HFFc6 (cell line): Measurements from ENCODE around the gene TMEM107. TPM values are rescaled to one million over a fixed set of nuclear protein-coding genes. Genes with fewer than 3 reads are reported as not detected.
"Not testable (repeated sequence)": the region's sequence is repeated elsewhere in the genome, so short reads cannot be mapped to it uniquely, and the experiment has no call there.

Experiments used
- DNase-seq: peaks from one replicate; pipeline ENCODE4 v3.0.0-alpha.2; 2018
- H3K27ac Mint-ChIP-seq: 2 replicates; pipeline ENCODE4 v1.8.0; 2020; ENCODE audit warnings: mild to moderate bottlenecking, mixed read lengths
- H3K27me3 Mint-ChIP-seq: 2 replicates; pipeline ENCODE4 v1.8.0; 2021; ENCODE audit warnings: mild to moderate bottlenecking, moderate library complexity, mixed read lengths; ENCODE audit not compliant: insufficient read depth
- H3K36me3 Mint-ChIP-seq: 2 replicates; pipeline ENCODE4 v1.8.0; 2021; ENCODE audit warnings: low read depth, mixed read lengths
- H3K4me1 Mint-ChIP-seq: 2 replicates; pipeline ENCODE4 v1.8.0; 2020; ENCODE audit warnings: low read depth, mixed read lengths
- H3K4me3 Mint-ChIP-seq: 2 replicates; pipeline ENCODE4 v1.8.0; 2020; ENCODE audit warnings: mild to moderate bottlenecking, moderate library complexity, mixed read lengths
- H3K9me3 Mint-ChIP-seq: 2 replicates; pipeline ENCODE4 v1.8.0; 2020; ENCODE audit warnings: mild to moderate bottlenecking, mixed read lengths
- total RNA-seq, 6 experiments: library from RNA; stranded (reverse); fragmentation: NEBNext Ultra II Directional; extraction: Animal tissue kit (Norgen Biotek cat#: 25700); gene quantifications; 2 replicates in 1 of 6; 3 replicates in 5 of 6; pipeline ENCODE4 v1.2.3, GENCODE V29; 2021
- TF ChIP-seq, protein P1 (sequence below): fragments of 200-600 bp; sonication (generic); IDR thresholded peaks from 2 replicates; pipeline ENCODE4 v1.5.0; 2021; ENCODE audit warnings: antibody characterized with exemption, mild to moderate bottlenecking

TMEM107 gene
- total RNA-seq, 6 experiments from 2014 or later = 13.8 to 18.8 (median 17.5) TPM

DNA sequence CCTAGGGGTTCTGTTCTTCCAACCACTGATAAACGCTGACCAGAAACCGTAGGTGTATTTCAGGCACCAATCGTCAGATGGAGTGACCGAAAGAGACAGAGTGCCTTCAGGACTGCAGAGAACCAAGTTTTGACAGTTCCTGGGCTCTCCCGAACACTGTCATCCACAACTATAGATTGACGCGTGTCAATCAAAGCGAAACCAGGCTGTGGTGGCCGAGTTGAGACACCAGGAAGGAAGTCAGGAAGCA lies 46.1 kb upstream of the TMEM107 start:
- H3K36me3 Mint-ChIP-seq = peaks cover 4% of the 10 kb centered on the region; the same call in 1 of the 2 replicates
- H3K4me1 Mint-ChIP-seq = peaks cover 58% of the 10 kb centered on the region
- peak overlapping the region; percentile 99 for H3K27ac Mint-ChIP-seq
- DNase-seq = no peak
- TF ChIP-seq, protein P1, sequence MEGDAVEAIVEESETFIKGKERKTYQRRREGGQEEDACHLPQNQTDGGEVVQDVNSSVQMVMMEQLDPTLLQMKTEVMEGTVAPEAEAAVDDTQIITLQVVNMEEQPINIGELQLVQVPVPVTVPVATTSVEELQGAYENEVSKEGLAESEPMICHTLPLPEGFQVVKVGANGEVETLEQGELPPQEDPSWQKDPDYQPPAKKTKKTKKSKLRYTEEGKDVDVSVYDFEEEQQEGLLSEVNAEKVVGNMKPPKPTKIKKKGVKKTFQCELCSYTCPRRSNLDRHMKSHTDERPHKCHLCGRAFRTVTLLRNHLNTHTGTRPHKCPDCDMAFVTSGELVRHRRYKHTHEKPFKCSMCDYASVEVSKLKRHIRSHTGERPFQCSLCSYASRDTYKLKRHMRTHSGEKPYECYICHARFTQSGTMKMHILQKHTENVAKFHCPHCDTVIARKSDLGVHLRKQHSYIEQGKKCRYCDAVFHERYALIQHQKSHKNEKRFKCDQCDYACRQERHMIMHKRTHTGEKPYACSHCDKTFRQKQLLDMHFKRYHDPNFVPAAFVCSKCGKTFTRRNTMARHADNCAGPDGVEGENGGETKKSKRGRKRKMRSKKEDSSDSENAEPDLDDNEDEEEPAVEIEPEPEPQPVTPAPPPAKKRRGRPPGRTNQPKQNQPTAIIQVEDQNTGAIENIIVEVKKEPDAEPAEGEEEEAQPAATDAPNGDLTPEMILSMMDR = no peak
- peaks cover 19% of the 10 kb centered on the region for H3K9me3 Mint-ChIP-seq
- H3K27me3 Mint-ChIP-seq = peaks cover 36% of the 10 kb centered on the region
- H3K4me3 Mint-ChIP-seq = peak overlapping the region; percentile 98

DNA sequence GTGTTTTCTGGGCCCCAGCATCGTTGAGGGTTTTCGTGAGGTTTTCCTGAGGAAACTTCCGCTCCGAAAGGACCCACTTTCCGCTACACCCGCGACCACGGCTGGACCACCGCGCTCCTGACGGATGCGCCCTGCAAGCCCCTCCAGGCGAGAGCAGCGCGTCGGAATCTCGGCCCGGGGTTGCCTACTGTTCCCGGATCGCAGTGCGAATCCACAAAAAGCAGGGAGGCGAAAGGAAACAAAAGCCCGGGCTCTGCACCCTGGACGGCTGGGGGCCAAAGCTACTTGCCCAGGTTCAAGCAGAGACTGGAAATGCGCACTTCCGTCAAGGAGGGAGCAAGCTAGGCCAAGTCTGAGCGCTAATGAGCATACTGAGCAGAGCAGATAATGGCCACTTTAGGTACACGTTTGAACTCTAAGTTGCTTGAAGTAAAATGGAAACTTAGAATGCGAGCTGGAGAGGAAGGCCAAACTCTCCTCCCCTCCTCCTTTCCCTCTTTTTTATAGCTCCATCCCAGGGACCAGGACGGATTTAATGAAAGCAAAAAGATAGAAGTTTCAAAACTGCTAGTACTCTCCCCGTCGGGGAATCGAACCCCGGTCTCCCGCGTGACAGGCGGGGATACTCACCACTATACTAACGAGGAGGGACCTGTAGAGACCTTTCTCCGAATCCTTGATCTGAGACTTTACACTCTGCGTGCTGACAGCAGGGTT lies 45.6 kb upstream of the TMEM107 start:
- Mint-ChIP-seq H3K4me3 (peak overlapping the region; percentile 98), H3K27ac (peak overlapping the region; percentile 99), H3K4me1 (peaks cover 53% of the 10 kb centered on the region), H3K36me3 (no peaks in the 10 kb centered on the region), H3K9me3 (peaks cover 15% of the 10 kb centered on the region), H3K27me3 (peaks cover 34% of the 10 kb centered on the region)
- TF ChIP-seq, protein P1 = no peak
- peak; percentile 88 for DNase-seq

DNA sequence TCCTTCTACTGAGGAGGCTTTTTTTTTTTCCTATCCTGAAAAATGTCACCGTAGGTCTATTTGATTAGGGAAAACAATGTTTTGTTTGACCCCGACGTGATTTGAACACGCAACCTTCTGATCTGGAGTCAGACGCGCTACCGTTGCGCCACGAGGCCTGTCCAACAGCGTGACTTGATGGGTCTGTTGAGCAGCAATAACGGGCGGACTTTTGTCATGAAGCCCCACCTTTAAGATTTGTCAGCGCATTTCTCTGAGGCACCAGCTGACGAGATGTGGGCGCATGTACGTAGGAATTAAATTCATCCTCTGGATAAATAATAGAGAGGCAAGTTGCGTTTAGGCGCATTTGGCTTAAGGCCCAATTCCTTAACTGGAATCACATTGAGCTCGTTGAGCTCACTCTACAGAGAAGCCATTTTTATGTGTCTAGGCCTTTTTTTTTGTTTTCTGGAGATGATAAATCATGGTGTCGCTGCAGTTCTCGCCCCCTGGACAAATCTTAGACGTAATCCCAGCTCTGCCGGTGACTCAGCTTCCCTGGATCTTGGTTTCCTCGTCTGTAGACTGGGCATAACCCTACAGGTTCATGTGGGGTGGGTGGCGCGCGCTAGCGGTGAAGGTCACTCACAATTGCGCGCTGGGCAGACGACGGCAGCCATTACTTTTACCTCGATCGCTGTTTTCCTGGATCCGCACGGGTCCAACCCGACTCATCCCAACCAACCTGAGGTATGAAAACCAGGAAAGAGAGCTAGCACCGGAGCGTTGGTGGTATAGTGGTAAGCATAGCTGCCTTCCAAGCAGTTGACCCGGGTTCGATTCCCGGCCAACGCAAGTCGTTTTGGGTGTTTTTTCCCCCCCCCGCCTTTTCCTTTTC lies 44.8 kb upstream of the TMEM107 start:
- TF ChIP-seq, protein P1 = no peak; the same call in 1 of the 2 replicates
- Mint-ChIP-seq H3K27me3 (peaks cover 26% of the 10 kb centered on the region), H3K4me1 (peaks cover 46% of the 10 kb centered on the region), H3K36me3 (no peaks in the 10 kb centered on the region), H3K9me3 (peaks cover 8% of the 10 kb centered on the region), H3K27ac (peak overlapping the region; percentile 99), H3K4me3 (peak overlapping the region; percentile 98)
- DNase-seq = peak; percentile 93

DNA sequence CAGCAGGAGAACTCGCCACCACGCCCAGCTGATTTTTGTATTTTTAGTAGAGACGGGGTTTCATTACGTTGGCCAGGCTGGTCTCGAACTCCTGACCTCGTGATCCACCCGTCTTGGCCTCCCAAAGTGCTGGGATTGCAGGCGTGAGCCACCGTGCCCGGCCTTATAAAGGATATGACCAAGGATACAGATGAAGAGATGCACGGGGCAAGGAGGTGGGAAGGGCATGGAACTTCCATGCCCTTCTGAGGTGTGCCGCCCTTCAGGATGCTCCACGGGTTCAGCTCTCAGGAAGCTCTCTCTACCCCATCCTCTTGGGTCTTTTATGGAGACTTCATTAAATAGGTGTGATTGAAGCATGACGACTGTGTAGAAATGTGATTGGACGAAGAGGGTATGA lies 37.8 kb upstream of the TMEM107 start:
- DNase-seq, H3K4me3 Mint-ChIP-seq, H3K27ac Mint-ChIP-seq, H3K36me3 Mint-ChIP-seq, H3K9me3 Mint-ChIP-seq, H3K27me3 Mint-ChIP-seq: not testable (repeated sequence)
- H3K4me1 Mint-ChIP-seq = peaks cover 23% of the 10 kb centered on the region

DNA sequence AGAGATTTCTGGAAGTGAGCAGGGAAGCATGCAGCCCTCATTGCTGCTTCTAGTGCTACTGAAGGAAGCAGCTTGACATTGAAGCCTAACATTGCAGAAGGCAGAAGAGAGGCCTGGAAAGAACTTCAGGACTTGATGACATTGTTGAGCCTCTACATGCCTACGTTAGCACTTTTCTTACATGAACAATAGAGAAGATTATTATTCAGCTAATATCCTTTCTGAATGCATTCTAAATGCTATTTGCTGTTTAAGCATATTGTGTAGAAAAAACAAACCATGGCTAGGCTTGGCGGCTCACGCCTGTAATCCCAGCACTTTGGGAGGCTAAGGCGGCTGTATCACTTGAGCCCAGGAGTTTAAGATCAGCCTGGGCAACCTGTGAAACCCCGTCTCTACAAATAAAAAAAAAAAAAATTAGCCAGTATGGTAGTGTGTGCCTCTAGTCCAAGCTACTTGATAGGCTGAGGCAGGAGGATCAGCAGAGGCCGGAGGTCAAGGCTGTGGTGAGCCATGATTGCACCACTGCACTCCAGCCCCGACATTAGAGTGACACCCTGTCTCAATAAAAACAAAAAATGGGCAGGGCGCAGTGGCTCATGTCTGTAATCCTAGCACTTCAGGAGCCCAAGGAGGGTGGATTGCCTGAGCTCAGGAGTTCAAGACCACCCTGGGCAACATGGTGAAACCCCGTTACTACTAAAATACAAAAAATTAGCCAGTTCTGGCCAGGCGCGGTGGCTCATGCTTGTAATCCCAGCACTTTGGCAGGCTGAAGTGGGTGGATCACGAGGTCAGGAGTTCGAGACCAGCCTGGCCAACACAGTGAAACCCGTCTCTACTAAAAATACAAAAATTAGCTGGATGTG lies 36.4 kb upstream of the TMEM107 start:
- H3K9me3 Mint-ChIP-seq = no peaks in the 10 kb centered on the region
- peak; percentile 27 for DNase-seq
- H3K4me1 Mint-ChIP-seq = peaks cover 25% of the 10 kb centered on the region
- H3K27ac Mint-ChIP-seq = no peak overlapping the region
- peaks cover 6% of the 10 kb centered on the region for H3K27me3 Mint-ChIP-seq
- H3K36me3 Mint-ChIP-seq = no peaks in the 10 kb centered on the region
- no peak overlapping the region for H3K4me3 Mint-ChIP-seq
- TF ChIP-seq, protein P1 = no peak
